GM10847 (cell line): ENCODE results near the gene RGS19.

Source experiments
- POLR2A ChIP-seq: IDR thresholded peaks from 2 replicates; pipeline ENCODE4 v1.6.1; 2011; ENCODE audit not compliant: insufficient read length; ENCODE audit errors: extremely low read depth

Gene RGS19

GRCh38 chr20:64079273-64080012, at the start of gene RGS19:
TSS of gene RGS19 (minus strand) at chr20:64079518. CDS start at chr20:64076886, 2,632 bp downstream.
- TF ChIP-seq POLR2A = peak; percentile 12

- TF ChIP-seq POLR2A = no peak
Observed at GRCh38 chr20:64121586-64121985, 42.3 kb upstream of the RGS19 start.

GRCh38 chr20:64119681-64120341, 40.5 kb upstream of the RGS19 start:
- TF ChIP-seq POLR2A = no peak

DNA sequence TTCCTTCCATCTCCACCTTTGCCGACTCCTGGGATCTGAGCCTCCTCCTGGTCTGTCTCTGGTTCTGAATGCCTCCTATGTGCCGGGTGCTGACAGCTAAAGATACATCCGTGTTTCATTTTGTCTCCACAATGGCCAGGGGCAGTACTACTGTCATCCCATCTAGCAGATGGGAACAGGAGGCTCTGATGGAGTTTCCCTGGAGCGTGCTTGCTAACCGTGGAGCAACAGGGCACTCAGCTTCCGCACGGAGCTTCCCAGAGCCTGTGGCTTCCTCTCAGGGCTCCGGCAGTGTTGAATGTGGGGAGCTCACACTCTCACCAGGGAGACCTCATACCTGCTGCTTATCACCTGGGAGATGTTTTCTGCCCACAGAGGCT, 40.0 kb upstream of the RGS19 start:
- no peak for TF ChIP-seq POLR2A

- TF ChIP-seq POLR2A = no peak
Observed at GRCh38 chr20:64116541-64117431, 37.5 kb upstream of the RGS19 start.

GRCh38 chr20:64116016-64116415, 36.7 kb upstream of the RGS19 start:
- no peak for TF ChIP-seq POLR2A

DNA sequence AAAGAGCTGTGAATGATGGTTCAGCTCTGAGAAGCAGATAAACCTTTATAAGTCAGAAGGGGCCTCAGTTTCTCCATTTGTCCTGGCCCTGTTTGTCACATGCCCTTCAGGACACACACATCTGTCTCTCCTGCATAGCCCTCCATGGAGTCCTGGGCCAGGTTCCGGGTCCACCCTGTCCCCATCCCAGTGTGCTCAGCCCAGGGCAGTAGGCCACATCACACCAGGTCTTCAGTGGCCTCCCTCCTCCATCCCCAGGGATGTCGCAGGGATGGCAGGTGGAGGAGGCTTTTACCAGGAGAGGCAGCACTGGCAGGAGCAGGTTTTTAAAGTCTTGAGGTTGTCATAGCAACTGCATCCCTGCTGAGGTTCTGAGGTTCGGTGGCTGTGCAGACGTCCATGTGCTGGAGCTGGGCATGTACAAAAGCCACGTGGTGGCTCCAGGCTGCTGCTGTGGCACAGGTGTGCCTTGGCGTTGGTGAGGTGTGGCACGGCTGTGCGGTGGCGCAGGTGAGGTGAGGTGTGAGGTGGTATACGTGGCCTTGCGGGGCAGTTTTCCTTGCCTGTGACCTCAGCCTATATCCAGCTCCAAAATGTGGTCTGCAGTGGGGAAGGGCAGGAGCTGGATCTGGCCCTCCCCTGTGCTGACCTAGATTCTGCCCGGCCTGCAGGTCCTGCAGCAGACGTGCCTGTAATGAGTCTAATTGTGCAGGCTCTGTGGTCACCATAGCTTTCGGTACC, 36.0 kb upstream of the RGS19 start:
- TF ChIP-seq POLR2A = no peak

DNA sequence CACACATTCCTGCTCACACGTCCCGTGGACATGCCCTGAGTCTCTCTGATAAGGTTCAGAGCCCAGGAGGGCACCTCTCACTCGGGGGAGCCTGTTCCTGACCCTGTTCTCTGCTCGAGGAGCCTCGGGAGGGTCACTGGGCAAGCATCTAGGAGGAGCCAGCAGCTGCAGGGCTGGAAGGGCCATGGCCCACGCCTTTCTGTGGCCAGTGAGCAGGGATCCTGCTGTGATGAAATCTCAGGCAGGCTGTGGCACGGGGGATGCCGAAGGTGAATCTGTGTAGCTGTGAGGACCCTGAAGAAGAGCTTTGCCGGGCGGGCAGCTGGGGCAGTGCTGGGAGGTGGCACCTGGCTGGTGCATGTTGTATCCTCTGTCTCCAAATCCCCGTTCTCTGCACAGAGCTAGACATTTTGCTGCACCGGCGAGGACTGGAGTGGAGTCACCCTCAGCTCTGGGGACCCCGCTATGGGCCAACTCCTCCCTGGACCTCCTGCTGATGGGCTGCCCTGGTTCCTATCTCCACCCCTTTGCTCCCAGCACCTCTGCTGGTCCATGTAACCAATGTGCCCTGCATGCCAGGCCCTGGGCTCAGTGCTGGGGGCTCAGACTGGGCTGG, 35.1 kb upstream of the RGS19 start:
- no peak for TF ChIP-seq POLR2A

GRCh38 chr20:64113796-64114355, 34.6 kb upstream of the RGS19 start:
- no peak for TF ChIP-seq POLR2A

DNA sequence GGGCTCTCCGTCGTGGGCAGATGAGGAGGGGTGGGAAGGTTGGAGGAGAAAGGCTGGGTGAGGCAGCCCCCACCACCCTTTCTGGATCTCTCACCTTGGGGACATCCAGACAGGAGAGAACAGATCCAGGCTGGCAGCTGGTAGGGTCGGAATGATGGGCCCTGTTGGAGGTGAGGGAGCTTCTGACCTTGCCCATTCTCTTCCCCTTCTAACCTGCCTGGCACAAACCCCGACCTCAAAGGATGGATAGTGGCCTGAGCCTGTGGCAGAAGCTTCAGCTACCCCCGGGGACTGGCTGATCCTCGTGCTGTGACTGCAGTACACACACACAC, 34.1 kb upstream of the RGS19 start:
- no peak for TF ChIP-seq POLR2A

DNA sequence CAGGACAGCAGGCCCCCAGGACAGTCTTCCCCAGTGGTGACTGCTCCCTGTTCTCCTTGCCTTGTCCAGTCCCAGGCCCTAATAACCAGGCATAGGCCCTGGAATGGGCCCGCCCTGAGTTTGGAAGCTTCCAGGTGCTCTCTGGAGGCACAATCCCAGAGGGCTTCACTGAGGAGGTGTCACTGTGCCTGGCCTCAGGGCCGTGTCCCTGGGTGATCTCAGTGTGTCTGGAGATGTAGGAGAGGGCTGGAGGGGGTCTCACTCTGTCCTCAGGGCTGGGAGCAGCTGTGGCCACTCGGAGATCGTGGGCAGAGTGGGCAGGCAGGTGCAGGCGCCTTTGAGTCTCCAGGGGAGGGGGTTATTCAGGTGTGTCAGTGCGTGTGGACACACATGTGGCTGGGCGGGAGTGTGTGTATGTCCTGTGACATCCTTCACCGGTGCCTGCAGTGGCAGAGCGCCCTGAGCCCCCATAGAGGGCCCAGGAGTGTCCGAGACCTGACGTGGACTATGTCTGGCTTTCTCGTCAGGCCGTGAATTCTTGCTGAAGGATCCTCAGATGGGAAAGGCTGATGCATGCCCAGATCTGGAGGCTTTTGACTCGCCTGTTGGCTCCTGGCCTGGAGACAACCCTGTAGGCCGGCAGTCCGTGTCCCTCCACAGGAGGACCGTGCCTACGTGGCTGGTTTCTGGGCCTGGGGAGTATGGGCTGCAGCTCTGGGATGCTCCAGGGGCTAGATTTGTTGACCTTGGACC, 33.5 kb upstream of the RGS19 start:
- TF ChIP-seq POLR2A = no peak

DNA sequence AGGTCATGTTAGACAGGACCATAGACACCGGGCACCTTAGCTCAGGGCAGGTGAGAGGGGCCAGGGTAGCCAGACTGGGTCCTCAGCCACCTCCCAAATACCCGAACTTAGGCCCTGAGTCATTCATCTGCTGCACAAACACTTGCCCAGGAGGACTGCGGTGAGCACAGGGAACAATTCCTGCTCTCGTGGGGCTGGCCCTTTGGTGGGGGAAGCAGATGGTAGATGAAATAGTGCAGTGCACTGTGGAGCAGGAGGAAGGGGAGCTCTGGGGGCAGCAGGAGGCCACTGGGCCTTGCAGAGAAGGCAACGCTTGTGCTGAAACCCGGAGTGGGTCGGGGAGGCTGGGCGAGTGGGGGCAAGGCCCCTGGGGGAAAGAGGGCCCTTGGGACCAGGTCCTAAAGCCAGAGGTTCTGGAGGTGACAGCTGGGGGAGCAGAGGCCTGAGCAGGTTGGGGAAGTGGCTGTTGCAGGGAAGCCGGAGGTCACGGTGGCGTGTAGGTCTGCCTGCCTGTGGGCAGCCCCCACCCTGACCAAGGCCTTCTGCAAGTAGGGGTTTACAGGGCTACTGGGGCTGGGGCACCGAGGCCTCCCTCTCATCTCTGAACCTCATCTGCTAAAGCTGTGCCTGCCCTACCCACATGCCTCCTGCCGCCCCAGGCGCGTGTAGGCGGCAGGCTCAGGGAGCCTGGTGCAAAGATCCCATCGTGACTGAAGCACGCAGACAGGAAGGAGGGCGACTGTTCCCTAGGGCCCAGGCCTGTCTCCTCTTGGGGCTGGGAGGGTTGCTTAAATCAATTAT, 32.7 kb upstream of the RGS19 start:
- no peak for TF ChIP-seq POLR2A
